NCI-H526 treated with DMSO at 0.1 percent for 48 hours (cell line): ENCODE data around the gene MAEL.
"Not testable (repeated sequence)": the region's sequence is repeated elsewhere in the genome, so short reads cannot be mapped to it uniquely, and the experiment has no call there.

Experiments
- DNase-seq: peaks from one replicate; lab custom pipeline; 2025; lab: John Stamatoyannopoulos, UW

MAEL gene

DNA sequence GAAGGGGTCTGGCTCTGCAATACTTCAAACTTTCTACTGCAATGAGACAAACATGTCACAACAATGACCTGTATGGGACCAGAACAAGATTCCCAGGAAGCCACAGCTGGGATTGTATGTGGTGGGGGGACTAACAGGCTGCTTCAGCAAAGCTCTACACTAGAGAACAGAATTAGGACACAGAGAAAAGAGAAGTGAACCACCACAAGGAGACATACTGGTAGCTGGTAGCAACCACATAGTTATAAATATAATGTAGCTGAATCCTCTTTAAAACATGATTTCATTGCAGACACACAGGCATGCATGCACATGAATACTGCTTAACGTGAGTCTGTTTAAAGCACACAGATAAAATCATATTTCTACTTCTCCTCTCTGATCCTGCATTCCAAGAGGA lies 10.3 kb upstream of the MAEL start:
- DNase-seq, result no peak

DNA sequence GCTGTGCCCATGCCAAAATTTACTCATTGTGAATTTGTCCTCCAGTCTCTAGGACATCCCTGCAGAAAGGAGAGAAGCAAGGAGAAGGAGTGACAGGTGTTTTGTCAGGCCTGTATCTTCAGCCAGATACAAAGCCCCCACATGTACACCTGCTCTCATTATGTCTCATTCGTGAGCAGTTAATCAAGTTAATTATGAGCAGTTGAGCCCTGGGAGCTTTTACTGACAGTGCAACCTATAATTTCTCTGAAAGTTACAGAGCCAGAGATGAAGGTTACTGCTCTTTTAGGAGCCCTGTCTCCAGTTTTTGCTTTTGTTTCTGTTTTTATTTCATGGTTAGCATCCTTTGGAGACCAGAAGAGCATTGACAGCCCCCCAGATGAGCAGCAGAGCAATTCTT lies 8.7 kb upstream of the MAEL start:
- no peak for DNase-seq

DNA sequence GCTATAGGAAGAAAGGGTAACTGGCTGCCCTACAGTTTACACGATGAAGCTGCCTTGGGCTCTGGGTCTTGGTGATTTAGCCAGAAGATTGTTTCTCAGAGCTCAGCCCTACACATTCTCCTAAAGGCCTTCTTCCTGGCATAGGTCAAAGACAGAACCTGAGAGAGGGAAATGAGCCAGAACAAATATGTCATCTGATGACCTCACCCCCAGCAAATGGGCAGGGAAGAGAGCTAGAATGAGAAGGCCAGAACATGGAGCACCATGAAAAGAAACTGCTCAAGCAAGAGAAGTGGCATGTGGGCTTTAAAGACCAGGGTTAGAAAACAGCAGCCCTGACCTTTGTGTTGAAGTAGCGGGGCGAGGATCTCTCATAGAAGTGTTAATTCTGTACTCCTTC lies 8.3 kb upstream of the MAEL start:
- DNase-seq, result no peak

DNA sequence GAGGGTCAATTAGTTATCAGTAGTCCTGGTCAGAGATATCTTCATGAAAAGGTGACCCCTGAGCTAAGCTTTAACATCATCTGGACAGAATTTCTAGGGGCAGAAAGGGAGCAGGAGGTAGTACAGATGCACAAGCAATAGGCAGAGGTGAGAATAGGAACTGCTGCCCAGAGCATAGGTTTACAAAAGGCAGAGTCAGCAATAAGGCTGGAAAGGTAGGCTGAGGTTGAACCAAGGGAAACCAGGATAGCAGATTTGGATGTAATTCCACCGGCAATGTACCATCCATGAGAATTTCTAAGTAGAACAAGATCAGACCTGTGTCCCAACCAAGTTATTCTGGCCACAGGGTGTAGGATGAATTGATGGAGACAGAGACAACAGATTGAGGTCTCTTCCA lies 7.5 kb upstream of the MAEL start:
- DNase-seq, result no peak

DNA sequence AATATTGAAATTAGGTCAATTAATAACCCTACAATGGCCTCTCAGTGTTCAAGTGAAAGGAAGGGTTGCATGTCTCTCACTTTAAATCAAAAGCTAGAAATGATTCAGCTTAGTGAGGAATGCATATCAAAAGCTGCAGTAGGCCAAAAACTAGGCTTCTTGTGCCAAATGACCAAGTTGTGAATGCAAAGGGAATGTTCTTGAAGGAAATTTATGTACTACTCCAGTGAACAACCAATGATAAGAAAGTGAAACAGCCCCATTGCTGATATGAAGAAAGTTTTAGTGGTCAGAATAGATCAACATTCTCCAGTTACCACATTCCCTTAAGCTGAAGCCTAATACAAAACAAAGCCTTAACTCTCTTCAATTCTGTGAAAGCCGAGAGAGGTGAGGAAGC lies 10.0 kb downstream of the MAEL start:
- no peak for DNase-seq

DNA sequence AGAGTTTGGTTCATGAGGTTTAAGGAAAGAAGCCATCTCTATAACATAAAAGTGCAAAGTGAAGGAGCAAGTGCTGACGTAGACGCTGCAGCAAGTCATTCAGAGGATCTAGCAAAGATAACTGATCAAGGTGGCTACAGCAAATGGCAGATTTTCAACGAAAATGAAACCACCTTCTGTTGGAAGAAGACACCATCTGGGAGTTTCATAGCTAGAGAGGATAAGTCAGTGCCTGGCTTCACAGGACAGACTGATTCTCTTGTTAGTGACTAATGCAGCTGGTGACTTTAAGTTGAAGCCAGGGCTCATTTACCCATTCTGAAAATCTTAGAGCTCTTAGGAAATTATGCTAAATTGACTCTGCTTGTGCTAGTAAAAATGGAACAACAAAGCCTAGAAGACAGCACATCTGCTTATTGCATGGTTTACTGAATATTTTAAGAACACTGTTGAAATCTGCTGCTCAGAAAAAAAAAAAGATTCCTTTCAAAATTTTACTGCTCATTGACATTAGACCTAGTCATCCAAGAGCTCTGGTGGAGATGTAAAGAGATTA lies 10.5 kb downstream of the MAEL start:
- no peak for DNase-seq

DNA sequence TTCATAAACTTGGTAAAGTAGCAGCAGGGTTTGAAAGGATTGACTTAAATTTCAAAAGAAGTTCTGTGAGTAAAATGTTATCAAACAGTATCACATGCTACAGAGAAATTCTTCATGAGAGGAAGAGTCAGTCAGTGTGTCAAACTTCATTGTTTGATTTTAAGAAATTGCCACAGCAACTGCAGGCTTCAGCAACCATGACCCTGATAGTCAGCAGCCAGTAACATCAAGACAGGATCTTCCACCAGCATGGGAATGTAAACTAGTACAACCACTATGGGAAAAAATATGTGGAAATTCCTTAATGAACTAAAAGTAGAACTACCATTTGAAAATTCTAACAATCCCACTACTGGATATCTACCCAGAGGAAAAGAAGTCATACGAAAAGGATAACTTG lies 11.5 kb downstream of the MAEL start:
- DNase-seq, result no peak

DNA sequence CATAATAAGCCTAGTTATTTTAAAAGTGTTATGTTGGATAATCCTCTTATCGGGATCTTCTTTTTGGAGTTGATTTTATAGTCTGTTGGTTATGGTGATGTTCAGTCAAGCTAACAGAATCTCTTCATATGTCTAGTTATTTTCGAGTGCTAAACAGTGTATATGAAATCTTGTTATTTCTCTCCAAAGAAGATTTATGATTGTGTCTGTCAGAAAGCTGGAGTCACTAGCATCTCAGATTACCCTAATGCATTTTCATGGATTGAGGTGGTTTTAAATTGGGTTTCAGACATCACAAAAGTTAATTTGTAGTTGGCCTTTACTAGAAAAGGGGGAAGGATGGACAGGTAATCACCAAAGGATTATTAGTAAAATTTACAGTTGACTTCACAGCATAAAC lies 13.3 kb downstream of the MAEL start:
- DNase-seq, result no peak

DNA sequence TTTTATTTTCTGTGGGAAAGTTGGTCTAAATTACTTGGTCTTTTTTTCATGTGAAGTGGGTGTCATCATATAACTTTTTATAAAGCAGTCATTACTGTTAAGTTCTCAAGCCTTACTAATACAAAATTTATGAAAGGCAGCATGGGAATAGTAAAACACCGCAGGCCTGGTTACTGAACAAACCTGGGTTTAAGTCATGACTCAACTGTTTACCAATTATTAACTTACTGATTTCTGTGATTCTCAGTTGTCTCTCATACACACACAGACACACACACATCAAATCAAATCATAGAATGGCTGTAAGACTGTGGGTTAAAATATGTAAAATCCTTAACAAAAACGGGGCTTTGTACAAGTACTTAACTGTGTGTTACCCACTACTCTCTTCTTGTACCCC lies 14.6 kb downstream of the MAEL start:
- DNase-seq, result no peak

DNA sequence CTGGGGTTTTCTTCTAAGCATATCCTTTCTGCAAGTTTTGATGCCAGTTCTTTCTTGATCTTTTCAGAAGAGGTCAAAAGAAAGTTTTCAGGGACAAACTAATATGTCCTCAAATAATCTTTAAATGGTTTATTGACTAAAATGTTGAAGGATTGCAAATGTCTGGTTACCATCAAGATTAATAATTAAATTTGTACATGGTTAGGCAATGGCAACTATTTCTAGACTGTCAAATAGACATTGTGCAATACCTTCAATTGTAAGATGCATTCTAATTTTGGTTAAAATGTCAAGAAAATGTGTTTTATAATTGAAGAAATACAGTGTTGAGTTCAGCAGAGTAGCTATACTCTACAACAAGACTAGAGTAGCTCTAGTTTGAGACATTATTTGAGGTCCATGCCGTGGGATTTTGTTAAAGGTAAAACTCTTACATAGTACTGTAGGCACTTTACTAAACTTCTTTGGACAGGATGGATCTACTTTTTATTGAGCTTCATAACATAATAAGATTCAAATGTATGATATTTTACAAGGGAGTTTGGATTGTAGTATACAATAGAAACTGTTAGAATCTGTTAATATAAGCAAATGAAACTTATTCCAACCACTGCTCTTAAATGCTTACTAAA lies 22.6 kb downstream of the MAEL start:
- DNase-seq, result no peak

DNA sequence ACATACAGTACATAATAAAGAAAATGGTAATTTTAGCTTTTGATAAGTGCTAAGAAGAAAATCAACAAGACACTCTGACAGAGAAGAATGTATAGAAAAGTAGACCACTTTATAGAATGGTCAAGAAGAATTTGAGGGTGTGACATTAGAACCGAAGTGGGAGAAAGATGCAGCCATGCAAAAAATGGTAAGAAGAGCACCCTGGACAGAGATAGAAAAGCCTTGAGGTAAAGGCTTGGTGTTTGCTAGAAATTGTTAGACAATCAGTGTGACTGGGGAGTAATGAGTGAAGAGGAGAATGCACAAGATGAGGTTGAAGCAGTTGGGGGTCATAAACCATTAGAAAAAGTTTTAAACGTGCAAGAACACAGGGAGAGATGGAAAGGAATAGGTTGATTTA lies 23.5 kb downstream of the MAEL start:
- no peak for DNase-seq

DNA sequence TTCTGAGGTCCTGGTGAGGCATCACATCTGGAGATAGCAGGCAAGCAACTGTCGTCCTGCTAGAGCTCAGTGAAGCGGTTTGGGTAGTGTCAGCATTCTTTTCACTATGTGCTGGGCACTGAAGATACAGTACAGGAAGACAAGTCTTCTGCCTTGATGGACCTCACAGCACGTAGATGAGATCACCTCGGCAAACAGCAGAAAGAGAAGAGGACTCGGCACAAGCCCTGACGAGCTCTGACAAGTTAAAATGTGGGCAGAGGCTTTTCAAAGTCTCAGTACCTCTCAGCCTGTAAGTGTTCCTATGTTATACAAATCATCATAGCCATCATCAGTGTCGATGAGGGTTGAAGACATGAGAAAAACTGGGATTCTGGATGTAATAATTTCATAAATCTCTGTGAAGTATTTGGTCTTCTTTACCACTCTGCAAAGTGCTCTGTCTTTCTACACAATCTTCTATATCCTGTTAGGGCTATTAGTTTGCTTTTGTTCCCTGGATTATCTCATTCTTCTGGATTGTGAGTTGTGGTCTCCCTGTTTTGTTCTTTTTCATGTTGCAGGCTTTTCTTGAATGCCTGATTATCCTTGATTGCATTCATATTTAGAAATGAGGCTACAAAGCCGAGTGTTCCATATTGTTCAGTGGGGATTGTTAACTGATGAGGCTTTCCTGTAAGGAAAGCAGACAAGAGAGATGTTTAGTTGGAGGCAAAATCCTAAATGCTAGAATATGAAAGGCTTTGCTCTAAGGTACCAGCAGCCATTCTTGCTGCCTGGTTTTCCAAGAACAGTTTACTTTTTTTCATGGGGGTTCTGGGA lies 24.2 kb downstream of the MAEL start:
- DNase-seq, result no peak

DNA sequence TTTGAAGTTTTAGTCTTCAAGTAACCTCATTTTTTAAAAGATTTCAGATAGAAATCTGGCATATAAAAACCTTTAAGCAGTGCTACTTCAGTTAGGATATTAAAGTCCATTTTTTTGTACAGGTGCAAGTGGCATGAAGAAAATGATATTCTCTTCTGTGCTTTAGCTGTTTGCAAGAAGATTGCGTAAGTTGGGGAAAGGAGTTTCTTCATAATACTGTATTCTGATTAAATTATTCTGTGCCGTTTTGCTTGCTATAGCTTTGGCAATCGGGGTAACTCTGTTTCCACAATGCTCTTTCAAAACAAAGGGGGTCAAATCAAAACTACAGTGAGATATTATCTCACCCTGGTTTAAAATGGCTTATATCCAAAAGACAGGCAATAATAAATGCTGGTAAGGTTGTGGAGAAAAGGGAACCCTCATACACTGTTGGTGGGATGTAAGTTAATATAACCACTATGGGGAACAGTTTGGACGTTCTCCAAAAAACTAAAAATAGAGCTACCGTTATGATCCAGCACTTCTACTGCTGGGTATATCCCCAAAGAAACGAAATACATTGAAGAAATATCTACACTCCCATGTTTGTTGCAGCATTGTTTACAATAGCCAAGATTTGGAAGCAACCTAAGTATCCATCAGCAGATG lies 27.1 kb downstream of the MAEL start:
- no peak for DNase-seq

DNA sequence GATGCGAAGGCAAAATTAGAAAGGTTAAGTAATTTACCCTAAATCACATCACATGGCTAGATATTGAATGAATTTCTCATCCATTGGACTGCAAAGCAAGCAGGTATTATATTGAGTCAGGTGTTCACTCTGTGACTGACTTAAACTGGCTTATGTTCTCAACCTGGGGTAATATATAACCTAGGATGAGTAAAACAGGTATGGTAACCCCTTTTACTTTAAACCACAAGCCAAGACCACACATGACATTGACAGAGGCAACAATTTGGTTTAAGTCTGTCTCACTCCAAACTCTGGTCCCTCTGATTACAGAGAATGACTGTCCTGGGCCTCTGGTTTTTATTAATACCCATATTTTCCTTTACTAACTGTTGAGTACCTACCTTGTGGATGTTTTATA lies 33.3 kb downstream of the MAEL start:
- no peak for DNase-seq

DNA sequence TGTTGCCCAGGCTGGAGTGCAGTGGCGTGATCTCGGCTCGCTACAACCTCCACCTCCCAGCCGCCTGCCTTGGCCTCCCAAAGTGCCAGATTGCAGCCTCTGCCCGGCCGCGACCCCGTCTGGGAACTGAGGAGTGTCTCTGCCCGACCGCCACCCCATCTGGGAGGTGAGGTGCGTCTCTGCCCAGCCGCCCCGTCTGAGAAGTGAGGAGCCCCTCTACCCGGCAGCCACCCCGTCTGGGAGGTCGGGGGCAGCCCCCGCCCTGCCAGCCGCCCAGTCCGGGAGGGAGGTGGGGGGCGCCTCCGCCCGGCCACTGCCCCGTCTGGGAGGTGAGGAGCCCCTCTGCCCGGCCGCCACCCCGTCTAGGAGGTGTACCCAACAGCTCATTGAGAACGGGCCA lies 40.5 kb downstream of the MAEL start:
- DNase-seq, result not testable (repeated sequence)

DNA sequence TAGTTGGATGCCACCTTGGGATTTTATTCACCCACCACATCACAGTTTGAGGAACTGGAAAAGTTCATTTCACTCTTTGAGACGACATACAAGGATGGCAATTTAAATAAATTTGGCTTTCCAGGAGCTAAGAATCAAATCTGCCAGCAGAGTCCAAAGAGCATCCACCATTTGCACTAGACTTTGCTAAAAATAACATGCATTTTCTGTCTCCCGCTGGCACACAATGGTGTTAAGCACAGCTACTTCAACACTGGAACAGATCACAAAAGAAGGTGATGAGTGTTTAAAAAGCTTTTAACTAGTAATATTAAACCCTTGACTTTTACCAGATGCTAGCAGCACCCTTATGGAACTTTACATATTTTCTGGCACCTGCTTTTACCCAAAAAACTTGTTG lies 44.6 kb downstream of the MAEL start:
- no peak for DNase-seq

DNA sequence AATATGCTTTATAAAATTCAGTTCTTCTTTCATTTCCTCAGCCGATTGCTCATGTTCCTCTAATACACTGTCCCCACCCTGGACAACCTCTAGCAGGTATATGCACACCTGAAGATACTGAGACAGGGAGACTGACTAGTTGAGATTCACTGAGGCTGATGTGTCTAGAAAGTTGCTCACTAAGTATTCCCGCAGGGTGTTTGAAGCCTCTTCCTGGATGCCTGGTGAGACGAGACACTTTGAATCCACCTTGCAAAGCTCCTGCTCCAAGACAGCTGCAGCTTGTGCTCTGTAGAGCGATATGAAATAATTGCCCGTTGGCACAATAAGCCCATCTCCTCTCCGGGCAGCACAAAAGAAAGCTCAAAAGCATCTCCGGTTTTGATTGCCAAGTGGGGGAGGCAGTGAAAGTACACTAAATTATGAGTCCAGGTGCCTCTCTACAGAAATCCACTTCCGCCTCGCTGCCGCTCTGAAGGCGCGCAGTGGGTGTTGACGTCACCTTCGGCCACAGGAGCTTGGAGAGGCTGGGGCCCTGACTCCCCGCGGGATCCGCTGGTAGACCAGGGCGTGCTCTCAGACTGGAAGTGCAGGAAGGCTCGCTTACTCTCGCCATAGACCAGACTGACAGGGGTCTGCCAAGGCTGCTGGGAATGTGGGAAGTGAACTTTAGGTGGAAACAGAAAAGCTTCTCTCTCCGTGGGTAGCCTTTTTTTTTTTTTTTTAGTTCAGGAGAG lies 54.8 kb downstream of the MAEL start:
- peak; percentile 86 for DNase-seq

DNA sequence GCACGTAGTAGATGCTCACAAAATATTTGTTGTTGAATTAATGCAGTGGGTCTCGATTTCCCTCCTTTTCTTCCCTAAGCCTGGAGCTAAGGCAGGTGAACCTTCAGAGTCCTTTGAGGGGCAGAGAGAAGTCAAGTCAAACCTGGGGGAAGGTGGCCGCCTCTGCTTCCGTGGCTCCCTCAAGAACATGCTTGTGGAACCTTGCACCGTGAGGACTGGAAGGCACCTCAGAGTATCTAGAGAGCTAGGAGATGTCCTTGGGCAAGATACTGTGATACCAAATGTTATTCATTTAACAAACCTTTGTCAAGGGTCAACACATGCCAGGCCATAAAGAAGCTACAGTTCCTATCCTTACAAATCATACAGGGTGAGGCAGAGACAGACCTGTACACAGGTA lies 62.8 kb downstream of the MAEL start:
- DNase-seq, result no peak

DNA sequence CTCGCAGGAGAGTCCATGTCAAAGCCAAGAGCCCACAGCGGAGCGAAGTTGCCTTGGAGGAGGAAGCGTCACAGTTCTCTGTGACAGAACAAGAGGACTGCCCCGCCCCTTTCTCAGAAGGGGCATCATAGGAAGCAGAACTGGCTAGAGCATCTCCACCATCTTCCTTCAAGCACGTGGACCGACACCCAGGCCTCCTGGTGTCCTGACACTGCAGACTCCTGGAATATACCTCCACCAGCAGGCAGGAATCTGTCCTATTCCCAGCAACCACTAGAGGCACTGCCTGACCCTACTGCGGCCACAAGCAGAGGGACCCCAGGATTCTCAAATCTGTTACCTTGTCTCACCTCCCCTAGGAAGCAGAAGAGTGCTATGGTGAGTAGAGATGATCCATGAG lies 63.3 kb downstream of the MAEL start:
- DNase-seq, result peak; percentile 31

DNA sequence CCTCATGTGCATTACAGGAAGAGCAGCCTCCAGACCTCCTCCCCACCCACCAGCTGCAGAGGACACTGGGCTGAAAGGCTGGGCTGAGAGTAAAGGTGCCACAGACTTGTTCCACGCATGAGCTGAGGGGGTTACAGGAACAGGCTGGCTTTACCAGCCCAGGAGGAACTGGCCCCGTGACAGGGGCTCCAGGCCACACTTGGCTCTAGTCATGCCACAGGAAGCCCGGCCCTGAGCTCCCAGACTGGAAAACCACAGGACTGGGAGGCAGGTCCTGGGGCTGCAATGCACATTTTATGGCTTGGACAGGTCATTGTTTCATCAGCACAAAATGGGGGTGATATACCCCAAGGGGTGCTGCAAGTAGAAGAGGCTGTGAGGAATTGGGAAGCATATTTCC lies 65.5 kb downstream of the MAEL start:
- DNase-seq, result no peak

DNA sequence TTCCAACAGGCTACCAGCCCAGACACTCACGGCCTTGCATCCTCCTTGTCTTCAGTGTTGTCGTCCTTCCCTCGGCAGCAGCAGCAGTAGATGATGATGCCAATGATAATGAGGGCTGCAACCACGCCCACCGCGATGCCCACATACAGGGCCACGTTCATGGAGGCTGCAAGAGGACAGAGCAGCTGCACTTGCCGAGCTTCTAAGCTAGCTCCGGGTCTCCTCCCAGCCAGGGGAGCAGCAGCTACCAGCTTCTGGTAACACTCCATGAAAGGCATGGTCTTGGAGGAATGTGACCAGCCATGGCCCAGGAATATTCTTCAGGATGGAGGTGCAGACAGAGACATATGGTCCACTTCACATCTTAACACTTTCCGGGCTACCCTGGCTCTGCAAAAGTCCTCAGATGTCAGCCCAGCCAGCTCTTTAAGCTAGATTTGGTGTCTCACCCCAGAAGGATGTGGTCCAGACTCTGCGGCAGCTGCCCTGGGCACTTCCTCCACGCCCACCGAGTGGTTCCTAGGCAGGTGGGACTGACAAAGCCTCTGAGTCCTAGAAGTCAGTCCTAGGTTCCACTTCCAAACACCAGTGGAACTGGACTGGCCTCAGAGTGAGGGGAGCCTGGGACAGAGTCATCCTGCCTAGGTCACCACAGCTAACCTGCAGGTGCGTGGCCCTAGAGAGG lies 66.0 kb downstream of the MAEL start:
- no peak for DNase-seq
